Measurements from ENCODE around the gene ABCB11.
A peak's percentile ranks its signal among the peaks of the same experiment; 100 is the strongest.
"Not testable (repeated sequence)": the region's sequence is repeated elsewhere in the genome, so short reads cannot be mapped to it uniquely, and the experiment has no call there.

The ABCB11 gene

DNA sequence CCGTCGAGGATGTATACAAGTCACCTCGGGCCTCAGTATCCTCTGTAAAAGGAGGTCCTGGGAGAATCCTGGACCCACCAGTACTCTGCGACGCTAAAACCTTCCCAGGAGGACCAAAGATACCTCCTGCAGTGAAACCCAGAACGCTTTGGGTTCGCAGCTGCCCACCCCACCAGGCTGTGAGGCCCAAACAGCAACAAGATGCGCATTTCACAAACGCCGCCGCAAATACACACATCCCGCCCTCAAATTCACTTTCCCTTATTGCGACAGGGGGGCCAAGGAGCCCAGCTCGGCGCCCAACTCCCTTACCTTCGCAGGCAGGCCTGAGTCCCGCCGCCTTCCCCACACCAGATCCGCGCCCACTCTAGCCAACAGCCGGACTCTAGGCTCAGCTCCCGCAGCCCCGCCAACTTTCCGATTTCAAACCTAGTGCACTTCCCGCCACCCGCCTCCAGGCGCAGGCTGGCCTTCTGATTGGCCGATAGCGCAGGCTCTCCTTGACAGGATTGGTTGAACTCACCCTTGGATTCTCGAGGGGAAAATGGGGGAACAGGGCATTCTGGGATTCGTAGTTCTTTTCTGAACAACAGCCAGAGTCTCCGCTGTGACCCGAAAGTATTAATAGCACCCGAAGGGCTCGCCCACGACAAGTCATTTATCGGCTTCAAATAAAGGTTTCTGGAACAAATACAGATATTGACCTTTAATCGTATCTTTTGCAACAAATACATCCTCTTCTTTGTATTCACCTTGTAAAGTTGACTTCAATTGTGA lies 140.9 kb downstream of the ABCB11 start, which contains the start of gene SPC25:
Gene SPC25 (minus strand): TSS at position 425 of the 777 bp plus-strand sequence. CDS start 911 bp downstream, outside the sequence.
- peak within 1 kb of the TSS; percentile 68 for H3K4me3 ChIP-seq (ENCODE audit: low read depth, low read length)
- TF ChIP-seq, protein P1, sequence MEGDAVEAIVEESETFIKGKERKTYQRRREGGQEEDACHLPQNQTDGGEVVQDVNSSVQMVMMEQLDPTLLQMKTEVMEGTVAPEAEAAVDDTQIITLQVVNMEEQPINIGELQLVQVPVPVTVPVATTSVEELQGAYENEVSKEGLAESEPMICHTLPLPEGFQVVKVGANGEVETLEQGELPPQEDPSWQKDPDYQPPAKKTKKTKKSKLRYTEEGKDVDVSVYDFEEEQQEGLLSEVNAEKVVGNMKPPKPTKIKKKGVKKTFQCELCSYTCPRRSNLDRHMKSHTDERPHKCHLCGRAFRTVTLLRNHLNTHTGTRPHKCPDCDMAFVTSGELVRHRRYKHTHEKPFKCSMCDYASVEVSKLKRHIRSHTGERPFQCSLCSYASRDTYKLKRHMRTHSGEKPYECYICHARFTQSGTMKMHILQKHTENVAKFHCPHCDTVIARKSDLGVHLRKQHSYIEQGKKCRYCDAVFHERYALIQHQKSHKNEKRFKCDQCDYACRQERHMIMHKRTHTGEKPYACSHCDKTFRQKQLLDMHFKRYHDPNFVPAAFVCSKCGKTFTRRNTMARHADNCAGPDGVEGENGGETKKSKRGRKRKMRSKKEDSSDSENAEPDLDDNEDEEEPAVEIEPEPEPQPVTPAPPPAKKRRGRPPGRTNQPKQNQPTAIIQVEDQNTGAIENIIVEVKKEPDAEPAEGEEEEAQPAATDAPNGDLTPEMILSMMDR (IDR thresholded peaks at IDR 0.05; ENCODE audit: low read depth, low read length): no peak
- in situ Hi-C loops (cut with HindIII; ENCODE audit: low sequenced_read_pairs): no loop called here

DNA sequence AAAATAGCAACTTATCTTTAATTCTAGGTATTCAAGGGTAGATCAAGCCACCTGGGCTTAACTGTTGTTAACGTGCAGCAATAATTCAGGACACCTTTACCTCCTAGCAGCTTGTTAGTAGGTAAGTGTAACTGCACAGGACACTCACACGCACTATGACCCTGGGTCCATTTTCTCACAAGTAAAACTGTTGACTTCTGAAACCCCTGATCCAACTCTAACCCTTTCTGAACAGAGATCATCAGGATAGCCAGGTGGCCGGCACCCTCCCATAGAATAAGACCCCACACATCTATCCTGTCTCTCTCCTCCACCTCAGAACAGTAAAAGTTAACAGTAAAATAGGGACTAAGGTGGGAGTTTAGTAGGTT lies 141.5 kb downstream of the ABCB11 start:
- DNase-seq (ENCODE audit: low read depth, low spot score): no peak
- peak overlapping the region; percentile 68 for H3K4me3 ChIP-seq (ENCODE audit: low read depth, low read length)
- in situ Hi-C loops (cut with HindIII; ENCODE audit: low sequenced_read_pairs): no loop called here
- TF ChIP-seq, protein P1 (IDR thresholded peaks at IDR 0.05; ENCODE audit: low read depth, low read length): no peak

More for the DNA sequence above, 140.9 kb downstream of the ABCB11 start, which contains the start of gene SPC25:
- DNase-seq (ENCODE audit: low read depth, low spot score): peak; percentile 89

DNA sequence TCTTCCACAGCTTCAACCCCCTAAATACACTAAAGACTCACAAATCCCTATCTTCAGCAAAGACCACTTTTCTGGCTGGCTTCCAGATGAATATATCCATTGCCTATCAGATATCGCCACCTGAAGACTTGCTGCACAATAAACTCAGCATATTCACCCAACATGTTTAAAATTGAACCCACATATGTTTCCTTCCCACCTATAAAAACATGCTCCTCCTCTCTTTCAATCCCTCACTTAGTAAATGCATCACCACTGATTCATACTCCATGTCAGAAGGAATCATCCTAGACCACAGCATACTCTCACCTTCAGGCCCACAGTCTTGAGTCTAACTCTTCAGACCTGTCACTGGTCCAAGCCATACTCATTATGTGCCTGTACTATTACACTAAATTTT lies 146.1 kb downstream of the ABCB11 start:
- DNase-seq (ENCODE audit: low read depth, low spot score): peak; percentile 19
- in situ Hi-C loops (cut with HindIII; ENCODE audit: low sequenced_read_pairs): no loop called here
- TF ChIP-seq, protein P1 (IDR thresholded peaks at IDR 0.05; ENCODE audit: low read depth, low read length): no peak
- H3K4me3 ChIP-seq (ENCODE audit: low read depth, low read length): no peak overlapping the region

DNA sequence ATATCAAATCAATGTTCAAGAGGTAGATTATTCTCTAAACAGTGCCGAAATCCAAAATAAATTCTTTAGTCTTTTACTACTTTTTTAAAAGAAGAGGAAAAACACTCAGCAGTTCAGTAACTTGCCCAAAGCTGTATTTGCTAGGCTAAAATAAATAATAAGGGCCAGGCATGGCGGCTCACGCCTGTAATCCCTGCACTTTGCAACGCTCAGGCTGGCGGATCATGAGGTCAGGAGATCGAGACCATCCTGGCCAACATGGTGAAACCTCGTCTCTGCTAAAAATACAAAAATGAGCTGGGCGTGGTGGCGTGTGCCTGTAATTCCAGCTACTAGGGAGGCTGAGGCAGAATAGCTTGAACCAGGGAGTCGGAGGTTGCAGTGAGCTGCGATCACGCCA lies 149.0 kb downstream of the ABCB11 start:
- DNase-seq (ENCODE audit: low read depth, low spot score); in situ Hi-C loops (cut with HindIII; ENCODE audit: low sequenced_read_pairs); H3K4me3 ChIP-seq (ENCODE audit: low read depth, low read length): not testable (repeated sequence)

DNA sequence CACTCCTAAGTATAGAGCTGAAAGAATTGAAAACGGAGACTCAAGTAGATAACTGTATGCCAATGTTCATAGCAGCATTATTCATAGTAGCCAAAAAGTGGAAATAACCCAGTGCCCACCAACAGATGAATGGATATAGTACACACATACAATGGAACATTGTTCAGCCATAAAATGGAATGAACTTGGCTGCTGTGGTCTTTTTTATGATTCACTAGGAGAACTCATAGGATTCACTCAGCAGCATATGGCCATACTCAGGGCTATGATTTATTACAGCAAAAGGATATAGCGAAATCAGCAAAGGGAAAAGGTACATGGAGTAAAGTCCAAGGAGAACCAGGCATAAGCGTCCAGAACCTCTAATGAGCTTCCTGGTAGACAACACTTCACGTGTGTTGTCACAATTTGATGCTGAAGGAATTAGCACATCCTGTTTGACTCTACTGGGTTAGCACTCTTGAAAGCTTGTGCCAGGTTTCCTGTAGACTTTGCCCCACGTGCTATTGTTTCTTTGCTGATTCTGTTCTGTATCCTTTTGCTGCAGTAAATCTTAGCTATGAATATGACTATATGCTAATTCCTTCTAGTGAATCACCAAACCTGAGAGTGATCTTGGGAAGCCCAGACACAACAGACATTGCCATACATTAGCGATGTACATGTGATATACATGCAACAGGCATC lies 156.6 kb downstream of the ABCB11 start:
- no peak overlapping the region for H3K4me3 ChIP-seq (ENCODE audit: low read depth, low read length)
- no peak for DNase-seq (ENCODE audit: low read depth, low spot score)
- in situ Hi-C loops (cut with HindIII; ENCODE audit: low sequenced_read_pairs): no loop called here
- TF ChIP-seq, protein P1 (IDR thresholded peaks at IDR 0.05; ENCODE audit: low read depth, low read length): no peak

- in situ Hi-C loops (cut with HindIII; ENCODE audit: low sequenced_read_pairs): not testable (repeated sequence)
Observed at GRCh38 chr2:168870824-168871223, 160.3 kb downstream of the ABCB11 start.

More at GRCh38 chr2:168870824-168871223, 160.3 kb downstream of the ABCB11 start:
- DNase-seq (ENCODE audit: low read depth, low spot score); H3K4me3 ChIP-seq (ENCODE audit: low read depth, low read length): not testable (repeated sequence)
